ENCODE data around the gene APLP2. TPM values are rescaled to one million over a fixed set of nuclear protein-coding genes. Genes with fewer than 3 reads are reported as not detected.

Gene APLP2
- total RNA-seq, 4 donors from 2014 or later = 86.6 to 530 (median 347) TPM

Small RNA genes lying within 50 kb of the gene (small RNA-seq; reads per million reads assigned to genes)
- gene RF00015 (0 reads per million in 2 donors), gene RPL34P21 (0 reads per million in 2 donors)

Other genes starting within 250 kb of the APLP2 start
- 10 to 100 TPM; 46.9 to 54.8 (median 49.2) TPM for gene NFRKB, start 174.3 kb upstream of the APLP2 start, total RNA-seq
- 10 to 100 TPM; 16.5 to 72.6 (median 26.4) TPM for gene PRDM10, start 67.1 kb upstream of the APLP2 start, total RNA-seq
- 100 to 1,000 TPM; 104 to 469 (median 424) TPM for gene ST14, start 89.9 kb downstream of the APLP2 start, total RNA-seq
- gene ZBTB44, start 245.0 kb downstream of the APLP2 start, total RNA-seq = 100 to 1,000 TPM in 1 of 4 donors, 10 to 100 TPM in 3; 39.2 to 113 (median 45.8) TPM

All from Peyer's patch (tissue), 4 donors.